Dendritic cell treated with granulocyte-macrophage colony-stimulating factor and Interleukin-4, amounts not matched to agents 40 ng/mL and 50 ng/mL, for 4 days (primary cell): ENCODE results near the gene PXN.
"Not testable (repeated sequence)": the region's sequence is repeated elsewhere in the genome, so short reads cannot be mapped to it uniquely, and the experiment has no call there.

Experiments
- H3K27ac Mint-ChIP-seq: one replicate; pipeline ENCODE4 v1.8.0; 2022; ENCODE audit warnings: mild to moderate bottlenecking, mixed read lengths
- H3K27me3 Mint-ChIP-seq: one replicate; pipeline ENCODE4 v1.8.0; 2022; ENCODE audit warnings: mild to moderate bottlenecking, mixed read lengths
- H3K36me3 Mint-ChIP-seq: one replicate; pipeline ENCODE4 v1.8.0; 2022; ENCODE audit warnings: low read depth, mixed read lengths
- H3K4me1 Mint-ChIP-seq: one replicate; pipeline ENCODE4 v1.8.0; 2022; ENCODE audit warnings: low read depth, mixed read lengths
- H3K4me3 Mint-ChIP-seq: one replicate; pipeline ENCODE4 v1.8.0; 2022; ENCODE audit warnings: mild to moderate bottlenecking, moderate library complexity, mixed read lengths
- H3K9me3 Mint-ChIP-seq: one replicate; pipeline ENCODE4 v1.8.0; 2022; ENCODE audit warnings: mixed read lengths
- intact Hi-C: fragments of 100-400 bp; cut with micrococcal nuclease; formaldehyde crosslinking; loops from one replicate; pipeline ENCODE4 v1.15.0; 2022

PXN gene

GRCh38 chr12:120220838-120221575 lies 44.5 kb downstream of the PXN start:
- H3K27ac Mint-ChIP-seq = no peak overlapping the region
- intact Hi-C loops = no loop called here
- peaks cover 93% of the 10 kb centered on the region for H3K36me3 Mint-ChIP-seq

GRCh38 chr12:120218680-120219606 lies 46.6 kb downstream of the PXN start:
- peaks cover 100% of the 10 kb centered on the region for H3K36me3 Mint-ChIP-seq
- intact Hi-C loops = no loop called here
- H3K9me3 Mint-ChIP-seq = no peaks in the 10 kb centered on the region
- no peaks in the 10 kb centered on the region for H3K27me3 Mint-ChIP-seq
- H3K27ac Mint-ChIP-seq = no peak overlapping the region
- no peak overlapping the region for H3K4me3 Mint-ChIP-seq
- peaks cover 6% of the 10 kb centered on the region for H3K4me1 Mint-ChIP-seq

More at GRCh38 chr12:120220838-120221575, 44.5 kb downstream of the PXN start:
- peaks cover 27% of the 10 kb centered on the region for H3K4me1 Mint-ChIP-seq
- no peaks in the 10 kb centered on the region for H3K27me3 Mint-ChIP-seq
- H3K9me3 Mint-ChIP-seq = no peaks in the 10 kb centered on the region
- H3K4me3 Mint-ChIP-seq = no peak overlapping the region

DNA sequence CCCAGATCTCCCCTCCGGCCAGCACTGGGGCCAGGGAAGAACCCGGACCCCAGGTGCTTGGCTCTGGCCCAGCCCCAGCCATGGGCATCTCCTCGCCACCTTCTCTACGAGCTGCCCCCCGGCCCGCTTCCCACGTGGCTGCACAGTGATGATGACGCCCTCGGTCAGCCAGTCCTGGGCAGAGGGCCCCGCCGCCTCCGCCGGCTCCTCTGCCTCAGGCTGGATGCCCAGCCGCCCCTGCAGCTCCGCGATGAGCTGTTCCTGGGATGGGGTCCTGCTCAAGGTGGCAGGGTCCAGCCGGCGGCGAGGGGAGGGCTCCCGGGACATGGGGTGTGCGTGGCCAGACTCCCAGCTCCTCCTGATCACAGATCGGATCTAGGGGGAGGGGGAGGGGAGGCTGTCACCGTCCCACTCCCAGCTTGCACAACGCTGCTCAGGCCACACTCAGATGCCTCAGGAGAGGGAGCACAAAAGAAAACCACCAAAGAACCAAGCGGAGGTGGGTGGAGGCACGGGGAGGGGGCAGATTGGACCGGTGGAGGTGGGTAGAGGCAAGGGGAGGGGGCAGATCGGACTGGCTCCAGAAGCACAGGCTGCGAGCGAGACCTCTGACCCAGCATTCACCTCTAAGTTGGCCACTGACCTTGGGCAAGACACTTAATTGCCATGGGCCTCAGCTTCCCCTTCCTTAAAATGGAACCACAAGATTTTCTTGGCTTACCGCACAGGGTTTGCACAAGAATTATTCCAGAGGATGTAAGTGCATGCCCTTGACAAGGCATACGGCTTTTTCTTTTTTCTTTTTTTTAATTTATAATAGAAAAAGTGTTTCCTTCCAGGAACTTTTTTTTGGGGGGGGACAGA lies 48.6 kb downstream of the PXN start:
- Mint-ChIP-seq H3K27me3 (no peaks in the 10 kb centered on the region), H3K4me3 (no peak overlapping the region), H3K9me3 (no peaks in the 10 kb centered on the region), H3K27ac (no peak overlapping the region), H3K36me3 (peaks cover 100% of the 10 kb centered on the region), H3K4me1 (peaks cover 3% of the 10 kb centered on the region)
- intact Hi-C loops = no loop called here

DNA sequence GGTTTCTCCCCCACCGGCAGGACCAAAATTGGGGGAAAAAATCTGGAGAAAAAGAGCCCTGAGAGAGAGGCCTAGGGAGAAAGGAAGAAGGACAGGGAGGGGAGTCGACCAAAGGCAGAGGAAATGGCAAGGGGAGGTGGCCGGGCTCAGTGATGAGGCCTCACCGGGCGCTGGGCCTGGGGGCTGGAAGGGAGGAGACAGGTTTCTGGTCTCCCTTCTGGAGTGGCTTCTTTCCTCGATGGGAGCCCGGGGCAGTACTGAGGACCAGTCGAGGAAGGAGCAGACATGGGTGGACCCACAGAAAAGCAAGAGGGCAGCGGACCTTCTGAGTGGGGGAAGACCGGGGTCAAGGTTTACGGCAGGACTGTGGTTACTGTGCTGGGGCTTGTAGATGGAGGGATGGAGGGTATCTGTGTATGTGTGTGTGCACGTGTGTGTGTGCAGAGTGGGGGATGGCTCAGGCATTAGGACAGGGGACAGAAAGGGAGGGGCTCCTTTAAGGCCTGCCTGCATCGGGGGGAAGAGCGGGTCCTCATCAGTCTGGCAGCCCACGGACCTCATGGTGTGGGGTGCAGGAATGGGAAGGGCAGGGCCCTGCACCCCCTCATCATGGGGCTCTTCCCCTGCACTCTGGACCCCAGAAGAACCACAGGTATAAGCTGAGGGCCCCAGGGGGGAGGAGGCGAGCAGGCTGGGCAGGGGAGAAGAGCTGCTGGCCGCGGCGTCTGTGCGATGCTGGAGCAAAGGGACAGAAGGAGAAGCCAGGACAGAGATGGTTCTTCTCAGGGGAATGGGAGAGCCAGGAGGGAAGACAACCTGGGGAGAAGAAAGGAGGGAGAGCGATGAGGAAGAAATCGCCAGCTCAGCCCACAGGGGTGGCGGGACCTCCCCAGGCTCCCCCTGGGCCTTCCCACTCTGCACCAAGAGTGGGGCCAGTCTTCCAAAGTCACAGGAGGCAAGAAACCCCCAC lies 49.5 kb downstream of the PXN start:
- intact Hi-C loops = no loop called here
- Mint-ChIP-seq H3K4me3 (no peak overlapping the region), H3K27ac (peak overlapping the region; percentile 15), H3K27me3 (no peaks in the 10 kb centered on the region), H3K36me3 (peaks cover 100% of the 10 kb centered on the region), H3K9me3 (no peaks in the 10 kb centered on the region), H3K4me1 (peaks cover 12% of the 10 kb centered on the region)

- H3K27me3 Mint-ChIP-seq = no peaks in the 10 kb centered on the region
- intact Hi-C loops = no loop called here
- no peak overlapping the region for H3K4me3 Mint-ChIP-seq
- H3K27ac Mint-ChIP-seq = no peak overlapping the region
- H3K36me3 Mint-ChIP-seq = peaks cover 100% of the 10 kb centered on the region
- H3K9me3 Mint-ChIP-seq = no peaks in the 10 kb centered on the region
- H3K4me1 Mint-ChIP-seq = peaks cover 12% of the 10 kb centered on the region
Observed at GRCh38 chr12:120215357-120215735, 50.2 kb downstream of the PXN start.

DNA sequence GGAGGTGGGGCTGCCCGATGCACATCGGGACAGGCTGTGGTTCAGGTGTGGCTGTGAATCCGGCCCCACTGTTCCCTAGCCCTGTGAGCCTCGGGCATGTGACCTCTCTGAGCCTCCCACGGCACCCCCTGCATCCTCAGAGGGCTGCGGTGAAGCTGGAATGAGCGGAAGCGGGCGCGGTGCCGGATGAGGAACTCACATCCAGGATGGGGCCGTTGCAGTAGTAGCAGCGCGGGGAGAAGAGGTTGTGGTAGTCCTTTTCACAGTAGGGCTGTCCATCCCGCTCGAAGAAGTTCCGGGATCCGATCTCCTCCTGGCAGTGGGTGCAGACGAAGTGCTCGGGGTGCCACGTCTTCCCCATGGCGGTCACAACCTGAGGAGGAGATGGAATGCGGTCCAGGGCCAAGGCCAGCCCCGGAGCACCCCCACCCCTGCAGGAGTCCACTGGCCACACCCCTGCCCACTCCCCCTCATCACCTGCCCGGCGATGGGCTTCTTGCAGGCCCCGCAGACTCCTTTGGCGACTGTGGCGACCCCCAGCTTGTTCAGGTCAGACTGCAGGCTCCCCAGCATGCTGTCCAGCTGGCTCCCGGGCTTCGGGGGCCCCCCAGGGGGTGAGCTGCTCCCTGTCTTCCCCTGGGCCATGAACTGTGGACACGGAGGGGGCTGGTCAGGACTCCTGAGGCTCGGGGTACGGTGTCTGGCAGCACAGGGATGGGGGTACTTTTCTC lies 50.7 kb downstream of the PXN start:
- Mint-ChIP-seq H3K4me1 (peaks cover 12% of the 10 kb centered on the region), H3K27ac (no peak overlapping the region), H3K36me3 (peaks cover 100% of the 10 kb centered on the region), H3K27me3 (no peaks in the 10 kb centered on the region), H3K4me3 (no peak overlapping the region), H3K9me3 (no peaks in the 10 kb centered on the region)
- intact Hi-C loops = no loop called here

DNA sequence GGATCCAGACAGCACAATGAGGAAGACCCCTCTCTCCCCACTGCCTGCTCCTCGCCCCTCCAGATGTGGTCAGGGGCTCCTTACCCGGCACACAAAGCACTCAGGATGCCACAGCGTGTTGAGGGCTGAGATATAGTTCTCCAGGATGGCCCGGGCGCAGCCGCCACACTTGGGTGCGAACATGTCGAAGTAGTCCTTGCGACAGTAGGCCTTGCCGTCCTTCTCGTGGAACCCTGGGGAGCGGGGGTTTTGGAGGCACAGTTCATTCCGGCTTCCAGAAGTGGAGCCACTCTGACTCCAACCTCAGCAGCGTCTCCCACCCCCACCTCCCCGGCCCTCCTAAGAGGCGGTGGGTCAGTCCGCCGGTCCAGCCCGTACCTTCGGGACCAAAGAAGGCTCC lies 51.8 kb downstream of the PXN start:
- H3K27ac Mint-ChIP-seq = no peak overlapping the region
- H3K4me3 Mint-ChIP-seq = no peak overlapping the region
- no peaks in the 10 kb centered on the region for H3K27me3 Mint-ChIP-seq
- H3K9me3 Mint-ChIP-seq = no peaks in the 10 kb centered on the region
- H3K4me1 Mint-ChIP-seq = peaks cover 12% of the 10 kb centered on the region
- H3K36me3 Mint-ChIP-seq = peaks cover 94% of the 10 kb centered on the region
- intact Hi-C loops = no loop called here

DNA sequence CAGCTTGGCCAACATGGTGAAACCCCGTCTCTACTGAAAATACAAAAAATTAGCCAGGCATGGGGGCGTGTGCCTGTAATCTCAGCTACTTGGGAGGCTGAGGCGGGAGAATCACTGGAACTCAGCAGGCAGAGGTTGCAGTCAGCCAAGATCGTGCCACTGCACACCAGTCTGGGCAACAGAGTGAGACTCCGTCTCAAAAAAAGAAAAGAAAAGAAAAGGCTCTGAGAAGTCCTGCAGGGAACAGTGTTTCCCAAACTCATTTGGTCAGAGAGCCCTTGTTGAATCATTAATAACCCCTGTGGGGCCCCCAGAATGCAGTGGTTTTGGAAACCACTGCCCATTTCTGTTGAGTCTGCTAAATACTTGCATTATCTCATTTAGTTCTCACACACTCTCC lies 52.3 kb downstream of the PXN start:
- H3K4me3 Mint-ChIP-seq, H3K27me3 Mint-ChIP-seq, intact Hi-C loops, H3K9me3 Mint-ChIP-seq, H3K27ac Mint-ChIP-seq: not testable (repeated sequence)
- peaks cover 12% of the 10 kb centered on the region for H3K4me1 Mint-ChIP-seq
- H3K36me3 Mint-ChIP-seq = peaks cover 88% of the 10 kb centered on the region

GRCh38 chr12:120212301-120212700 lies 53.2 kb downstream of the PXN start:
- Mint-ChIP-seq H3K4me3 (no peak overlapping the region), H3K4me1 (peaks cover 12% of the 10 kb centered on the region), H3K36me3 (peaks cover 86% of the 10 kb centered on the region), H3K27me3 (no peaks in the 10 kb centered on the region), H3K27ac (no peak overlapping the region), H3K9me3 (no peaks in the 10 kb centered on the region)
- intact Hi-C loops = no loop called here

GRCh38 chr12:120211904-120212283 lies 53.6 kb downstream of the PXN start:
- Mint-ChIP-seq H3K27ac (peak overlapping the region; percentile 22), H3K4me3 (no peak overlapping the region), H3K4me1 (peaks cover 12% of the 10 kb centered on the region), H3K36me3 (peaks cover 86% of the 10 kb centered on the region), H3K27me3 (no peaks in the 10 kb centered on the region), H3K9me3 (no peaks in the 10 kb centered on the region)
- intact Hi-C loops = no loop called here

GRCh38 chr12:120211243-120211903 lies 54.2 kb downstream of the PXN start:
- Mint-ChIP-seq H3K4me3 (no peak overlapping the region), H3K4me1 (peaks cover 12% of the 10 kb centered on the region), H3K27ac (peak overlapping the region; percentile 22), H3K27me3 (no peaks in the 10 kb centered on the region), H3K36me3 (peaks cover 86% of the 10 kb centered on the region), H3K9me3 (no peaks in the 10 kb centered on the region)
- intact Hi-C loops = no loop called here

DNA sequence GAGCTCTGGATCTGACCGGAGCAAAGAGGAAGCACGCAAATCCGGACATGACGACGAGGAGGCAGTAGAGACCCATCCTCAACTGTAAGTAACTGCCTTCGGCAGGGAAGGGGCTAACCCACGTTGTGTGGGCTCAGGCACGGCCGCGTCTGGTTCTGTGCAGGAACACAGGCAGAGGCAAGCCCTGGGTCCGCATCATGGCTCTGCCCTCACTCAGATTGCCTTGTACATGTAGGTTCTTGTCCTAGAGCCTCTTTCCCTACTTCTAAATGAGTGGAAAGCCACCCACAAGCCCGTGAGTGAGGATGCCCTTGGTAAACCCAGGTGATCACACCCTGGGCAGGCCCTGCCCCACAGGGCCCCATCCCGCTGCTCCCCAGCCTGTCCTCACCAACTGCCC lies 55.7 kb downstream of the PXN start:
- intact Hi-C loops = no loop called here
- Mint-ChIP-seq H3K27me3 (no peaks in the 10 kb centered on the region), H3K4me1 (peaks cover 12% of the 10 kb centered on the region), H3K36me3 (peaks cover 73% of the 10 kb centered on the region), H3K4me3 (no peak overlapping the region), H3K27ac (no peak overlapping the region), H3K9me3 (no peaks in the 10 kb centered on the region)
